Limb (tissue), 2 donors: ENCODE measurements around the gene SYNE1.
"Not testable (repeated sequence)": the region's sequence is repeated elsewhere in the genome, so short reads cannot be mapped to it uniquely, and the experiment has no call there.

Experiments used
- DNase-seq, 2 donors: peaks; one replicate each; pipeline ENCODE4 v3.0.0-alpha.2; 2016; ENCODE audit errors: extremely low spot score in 2 of 2

The SYNE1 gene

DNA sequence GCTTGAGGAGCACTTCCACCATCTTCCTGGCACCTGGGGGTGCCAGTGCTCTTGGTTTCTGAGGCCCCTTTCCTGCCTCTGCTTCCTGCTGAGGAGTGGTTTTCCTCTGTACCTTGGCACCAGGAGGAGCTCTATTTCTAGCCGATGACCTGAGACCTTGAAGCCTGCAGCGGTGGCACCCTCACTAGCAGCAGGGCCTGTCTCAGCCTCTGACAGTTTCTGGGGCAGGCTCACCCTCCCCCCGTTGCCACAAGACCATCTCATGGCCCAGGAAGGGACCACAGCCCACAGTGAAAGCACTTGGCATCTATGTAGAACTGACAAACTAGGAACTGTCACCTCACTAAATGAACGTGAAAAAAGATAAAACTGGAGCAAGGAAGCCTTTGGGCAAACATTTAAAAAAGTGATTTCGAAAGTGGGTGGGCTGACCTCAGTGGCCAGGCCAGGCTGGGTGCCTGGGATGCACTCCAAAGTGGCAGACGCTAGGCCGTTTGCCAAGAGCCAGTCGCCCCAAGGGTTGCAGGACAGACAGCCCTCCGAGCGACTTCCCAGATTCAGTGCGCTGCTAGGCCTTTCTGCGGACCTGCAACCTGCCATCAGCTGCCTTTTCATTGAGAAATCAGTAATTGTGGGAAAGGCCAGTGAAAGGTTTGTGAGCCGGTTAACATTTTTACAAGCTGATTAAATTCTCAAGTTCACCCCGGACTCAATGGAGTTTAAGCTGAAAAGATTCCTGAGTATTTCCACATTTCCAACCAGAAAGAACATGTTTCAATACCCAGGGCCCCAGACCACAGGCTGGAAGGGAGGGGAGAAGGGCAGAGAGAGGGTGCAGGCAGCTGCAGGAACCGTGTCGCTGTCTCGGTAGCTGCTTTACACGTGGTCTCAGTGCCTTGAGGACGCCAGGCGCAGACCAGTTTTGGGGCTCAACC lies 526.0 kb downstream of the SYNE1 start:
- DNase-seq = no peak

DNA sequence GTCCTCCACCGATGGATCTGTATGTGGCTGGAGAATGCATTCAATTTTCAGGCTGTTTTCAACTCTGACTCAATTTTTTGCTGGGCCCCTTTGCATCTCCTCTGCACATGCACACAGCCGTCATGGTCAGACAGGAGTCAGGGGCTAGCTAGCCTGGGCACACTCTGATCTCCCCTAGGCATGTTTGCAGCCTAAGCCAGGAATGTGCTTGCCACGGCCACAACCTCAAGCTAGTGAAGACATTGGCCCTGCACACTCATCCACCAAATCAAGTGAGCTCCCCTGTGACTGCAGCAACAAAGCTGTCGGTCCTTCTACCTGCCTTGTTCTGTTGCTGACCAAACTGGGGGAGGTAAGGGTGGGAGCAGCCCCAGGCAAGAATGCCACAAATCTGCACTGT lies 529.2 kb downstream of the SYNE1 start:
- no peak for DNase-seq

DNA sequence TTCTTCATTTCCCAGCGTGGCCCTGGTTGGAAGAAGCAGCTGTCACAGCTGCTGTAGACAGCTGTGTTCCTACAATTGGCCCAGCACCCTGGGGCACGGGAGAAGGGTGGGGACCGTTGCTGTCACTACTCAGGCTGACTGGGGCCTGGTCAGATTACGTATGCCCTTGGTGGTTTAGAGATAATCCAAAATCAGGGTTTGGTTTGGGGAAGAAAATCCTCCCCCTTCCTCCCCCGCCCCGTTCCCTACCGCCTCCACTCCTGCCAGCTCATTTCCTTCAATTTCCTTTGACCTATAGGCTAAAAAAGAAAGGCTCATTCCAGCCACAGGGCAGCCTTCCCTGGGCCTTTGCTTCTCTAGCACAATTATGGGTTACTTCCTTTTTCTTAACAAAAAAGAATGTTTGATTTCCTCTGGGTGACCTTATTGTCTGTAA lies 537.0 kb downstream of the SYNE1 start:
- peak in 1 of 2 donors; percentile 45 for DNase-seq

DNA sequence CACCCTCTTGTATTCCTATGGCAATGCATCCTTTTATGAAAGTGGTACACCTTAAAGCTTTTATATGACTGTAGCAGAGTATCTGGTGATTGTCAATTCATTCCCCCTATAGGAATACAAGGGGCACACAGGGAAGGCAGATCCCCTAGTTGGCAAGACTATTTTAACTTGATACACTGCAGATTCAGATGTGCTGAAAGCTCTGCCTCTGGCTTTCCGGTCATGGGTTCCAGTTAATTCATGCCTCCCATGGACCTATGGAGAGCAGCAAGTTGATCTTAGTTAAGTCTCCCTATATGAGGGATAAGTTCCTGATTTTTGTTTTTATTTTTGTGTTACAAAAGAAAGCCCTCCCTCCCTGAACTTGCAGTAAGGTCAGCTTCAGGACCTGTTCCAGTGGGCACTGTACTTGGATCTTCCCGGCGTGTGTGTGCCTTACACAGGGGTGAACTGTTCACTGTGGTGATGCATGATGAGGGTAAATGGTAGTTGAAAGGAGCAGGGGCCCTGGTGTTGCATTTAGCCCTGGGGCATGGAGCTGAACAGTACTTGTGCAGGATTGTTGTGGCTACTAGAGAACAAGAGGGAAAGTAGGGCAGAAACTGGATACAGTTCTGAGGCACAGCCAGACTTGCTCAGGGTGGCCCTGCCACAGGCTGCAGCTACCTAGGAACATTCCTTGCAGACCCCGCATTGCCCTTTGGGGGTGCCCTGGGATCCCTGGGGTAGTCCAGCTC lies 537.5 kb downstream of the SYNE1 start:
- no peak for DNase-seq

DNA sequence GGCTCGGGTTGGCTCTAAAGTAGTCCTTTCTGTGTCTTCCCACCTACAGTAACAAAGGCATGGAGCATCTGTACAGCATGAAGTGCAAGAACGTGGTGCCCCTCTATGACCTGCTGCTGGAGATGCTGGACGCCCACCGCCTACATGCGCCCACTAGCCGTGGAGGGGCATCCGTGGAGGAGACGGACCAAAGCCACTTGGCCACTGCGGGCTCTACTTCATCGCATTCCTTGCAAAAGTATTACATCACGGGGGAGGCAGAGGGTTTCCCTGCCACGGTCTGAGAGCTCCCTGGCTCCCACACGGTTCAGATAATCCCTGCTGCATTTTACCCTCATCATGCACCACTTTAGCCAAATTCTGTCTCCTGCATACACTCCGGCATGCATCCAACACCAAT lies 538.5 kb downstream of the SYNE1 start:
- no peak for DNase-seq

DNA sequence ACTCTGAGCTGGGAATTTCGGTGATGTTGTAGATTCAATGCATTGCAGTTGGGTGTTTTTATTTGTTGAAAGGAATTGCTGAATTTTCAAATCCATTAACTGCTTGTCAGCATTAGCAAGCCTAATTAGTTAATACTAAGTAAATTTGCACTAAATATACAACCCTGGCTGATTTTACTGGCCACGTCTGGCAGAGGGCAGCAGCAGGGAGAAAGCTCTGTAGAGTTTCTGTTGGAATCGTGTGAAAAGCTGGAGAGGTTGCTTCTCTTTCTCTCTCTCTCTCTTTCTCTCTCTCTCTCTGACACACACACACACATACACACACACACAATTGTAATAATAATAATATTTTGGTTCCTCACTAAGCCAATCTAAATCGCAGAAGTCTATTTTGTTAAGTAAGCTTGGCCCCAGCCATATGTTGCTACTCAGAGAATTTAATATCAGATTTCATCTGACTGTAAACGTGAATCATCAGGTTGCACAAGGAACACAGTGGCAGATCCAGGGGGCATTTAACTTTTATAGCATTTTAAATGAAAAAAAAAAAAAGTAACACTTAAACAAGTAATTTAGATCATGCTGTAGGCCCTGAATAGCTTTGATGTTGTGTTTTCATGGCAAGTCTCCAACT lies 540.2 kb downstream of the SYNE1 start:
- peak in 1 of 2 donors; percentile 41 for DNase-seq

DNA sequence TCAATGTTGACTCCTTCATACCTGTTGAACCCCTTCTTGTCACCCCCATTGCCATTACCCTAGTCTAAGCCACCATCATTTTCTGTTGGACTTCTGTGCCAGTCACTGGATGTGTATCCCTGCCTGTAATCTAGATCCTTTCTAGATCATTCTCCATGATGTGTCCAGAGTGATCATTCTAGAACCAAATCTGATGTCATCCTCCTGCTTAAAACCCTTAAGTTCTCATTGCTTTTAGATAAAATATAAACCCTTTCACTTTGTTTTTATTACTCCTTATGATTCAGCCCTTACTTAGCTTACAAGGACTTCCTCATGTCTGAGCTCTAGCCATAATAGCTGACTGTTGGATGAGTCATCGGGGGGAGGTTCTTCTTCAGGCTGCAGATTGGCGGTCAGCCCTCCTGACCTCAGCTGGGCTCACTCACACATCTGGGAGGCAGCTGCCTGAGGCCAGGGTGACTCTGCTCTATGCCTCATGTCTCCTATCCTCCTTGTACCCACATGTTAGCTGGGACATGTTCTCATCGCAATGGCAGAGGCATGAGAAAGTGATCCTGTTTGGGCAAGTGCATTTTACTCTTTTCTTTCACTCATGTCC lies 542.1 kb downstream of the SYNE1 start:
- DNase-seq = no peak

DNA sequence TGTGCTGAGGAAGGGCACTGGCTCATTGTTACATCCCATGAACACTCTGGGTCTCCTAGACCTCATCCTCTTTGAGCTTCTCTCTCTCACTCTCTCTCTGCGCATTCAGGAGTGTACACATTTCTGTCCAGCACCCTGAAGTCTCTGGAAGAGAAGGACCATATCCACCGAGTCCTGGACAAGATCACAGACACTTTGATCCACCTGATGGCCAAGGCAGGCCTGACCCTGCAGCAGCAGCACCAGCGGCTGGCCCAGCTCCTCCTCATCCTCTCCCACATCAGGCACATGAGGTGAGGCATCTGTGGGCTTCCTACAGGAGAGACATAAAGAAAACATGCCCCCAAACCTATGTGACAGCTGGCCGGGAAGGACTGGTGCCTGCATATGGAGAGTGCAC lies 542.9 kb downstream of the SYNE1 start:
- DNase-seq = no peak

DNA sequence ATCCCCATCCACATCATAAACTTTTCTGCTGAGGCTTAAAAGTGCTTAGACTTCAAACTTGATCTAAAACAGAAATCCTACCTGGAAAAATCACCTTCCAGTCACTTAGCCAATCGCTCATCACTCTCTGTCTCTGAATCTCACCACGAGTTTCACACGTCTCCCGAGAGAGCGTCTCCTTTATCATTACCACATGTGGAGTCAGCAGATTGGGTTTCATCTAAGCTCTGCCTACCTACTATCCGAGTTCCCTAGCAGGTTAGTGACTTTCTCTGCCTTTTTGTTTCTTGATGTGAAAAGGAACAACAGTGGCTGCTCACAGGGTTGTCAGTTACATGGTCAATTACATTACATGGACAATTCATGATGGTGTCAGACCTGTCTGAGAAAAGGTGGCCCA lies 543.5 kb downstream of the SYNE1 start:
- DNase-seq = no peak

DNA sequence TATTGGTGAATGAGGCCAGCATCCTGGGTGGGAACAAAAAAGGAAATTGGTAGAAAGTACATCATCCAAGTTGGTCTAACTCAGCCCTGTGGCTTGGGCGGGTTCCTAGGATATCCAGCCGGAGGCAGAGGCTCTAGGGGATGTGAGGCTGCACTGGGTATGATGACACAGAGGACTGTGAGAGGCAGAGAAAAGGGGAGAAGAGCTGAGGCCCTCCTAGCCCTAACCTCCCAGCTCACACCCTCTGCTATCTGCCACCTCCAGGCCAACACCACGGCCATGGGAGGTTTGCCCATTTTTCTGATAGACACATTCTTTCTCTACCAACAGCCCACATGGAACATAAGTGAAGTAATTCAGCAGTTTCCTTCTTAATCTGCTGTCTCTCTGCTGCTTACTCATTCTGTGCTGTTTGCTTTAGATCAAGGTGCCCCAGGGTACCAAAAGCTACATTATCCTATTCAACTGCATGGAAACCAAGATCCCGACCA lies 545.3 kb downstream of the SYNE1 start:
- DNase-seq = no peak

DNA sequence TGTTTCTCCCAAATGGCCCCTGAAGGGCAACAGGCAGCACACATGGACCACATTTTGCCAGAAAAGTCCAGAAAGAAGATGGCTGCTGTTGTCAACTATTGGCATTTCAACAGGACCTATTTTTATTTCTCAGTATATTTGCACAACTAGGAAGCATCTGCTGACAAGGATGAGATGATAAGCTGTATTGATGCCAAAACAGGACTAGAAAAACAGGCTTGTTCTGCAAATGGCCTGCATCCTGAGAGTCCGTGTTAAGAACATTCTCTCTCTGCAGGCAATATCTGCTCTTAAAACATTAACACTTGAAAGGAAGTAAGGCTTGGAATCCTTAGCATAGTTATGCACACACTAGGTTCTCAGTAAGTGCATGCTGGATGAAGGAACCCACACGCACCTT lies 546.0 kb downstream of the SYNE1 start:
- no peak for DNase-seq

DNA sequence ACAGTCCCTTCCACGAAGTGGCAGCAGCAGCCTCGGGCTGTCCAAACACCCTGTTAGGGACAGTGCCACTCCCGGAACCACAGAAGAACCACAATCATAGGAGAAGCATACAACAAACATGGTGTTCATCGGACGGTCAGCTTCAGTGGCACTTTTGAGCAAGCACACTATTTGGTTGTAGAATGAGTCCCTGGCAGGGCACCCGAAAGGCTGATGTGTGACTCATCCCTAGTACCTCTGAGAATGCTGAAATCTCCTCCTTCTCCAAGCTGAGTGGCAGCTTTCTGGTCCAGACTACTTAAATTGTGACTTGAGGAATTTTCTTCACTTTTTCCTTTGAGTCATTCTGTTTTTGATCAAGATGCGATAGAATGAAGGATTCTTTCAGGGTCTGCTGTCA lies 547.2 kb downstream of the SYNE1 start:
- DNase-seq = no peak

DNA sequence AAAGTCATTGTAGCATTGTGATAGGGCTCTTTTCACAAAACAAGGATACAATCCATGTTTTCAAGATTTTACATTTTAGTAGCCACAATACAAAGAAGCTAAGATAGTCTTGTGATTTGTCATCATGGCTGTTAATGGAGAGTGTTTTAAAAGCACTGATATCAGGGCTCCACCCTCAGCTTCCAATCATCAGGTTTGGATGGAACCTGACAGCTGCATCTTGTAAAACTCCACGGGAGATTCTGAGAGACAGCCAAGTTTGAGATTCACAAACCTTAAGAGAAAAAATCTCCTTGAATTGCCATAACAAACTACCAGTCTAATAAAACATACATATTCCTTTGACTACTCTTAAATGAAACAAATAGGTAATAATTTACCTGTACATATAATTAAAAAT lies 549.5 kb downstream of the SYNE1 start:
- DNase-seq = no peak

DNA sequence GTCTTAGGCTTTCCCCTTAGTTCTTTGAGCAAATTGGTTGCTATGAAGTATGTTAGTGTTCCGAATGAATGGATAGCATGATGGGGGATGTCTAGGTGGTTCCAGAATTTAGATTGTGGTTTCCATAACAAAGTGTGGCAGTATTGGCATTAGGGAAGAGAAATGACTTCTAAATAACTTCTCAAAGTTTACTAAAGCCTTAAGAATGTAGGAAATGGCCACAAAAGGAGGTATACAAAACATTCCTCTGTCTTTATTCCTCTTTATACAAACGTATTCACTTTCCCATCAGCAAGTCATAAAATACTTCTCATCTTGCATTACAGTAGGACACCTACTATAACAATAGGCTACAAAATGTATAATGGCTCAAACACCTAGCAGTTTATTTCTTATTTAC lies 550.1 kb downstream of the SYNE1 start:
- no peak for DNase-seq

DNA sequence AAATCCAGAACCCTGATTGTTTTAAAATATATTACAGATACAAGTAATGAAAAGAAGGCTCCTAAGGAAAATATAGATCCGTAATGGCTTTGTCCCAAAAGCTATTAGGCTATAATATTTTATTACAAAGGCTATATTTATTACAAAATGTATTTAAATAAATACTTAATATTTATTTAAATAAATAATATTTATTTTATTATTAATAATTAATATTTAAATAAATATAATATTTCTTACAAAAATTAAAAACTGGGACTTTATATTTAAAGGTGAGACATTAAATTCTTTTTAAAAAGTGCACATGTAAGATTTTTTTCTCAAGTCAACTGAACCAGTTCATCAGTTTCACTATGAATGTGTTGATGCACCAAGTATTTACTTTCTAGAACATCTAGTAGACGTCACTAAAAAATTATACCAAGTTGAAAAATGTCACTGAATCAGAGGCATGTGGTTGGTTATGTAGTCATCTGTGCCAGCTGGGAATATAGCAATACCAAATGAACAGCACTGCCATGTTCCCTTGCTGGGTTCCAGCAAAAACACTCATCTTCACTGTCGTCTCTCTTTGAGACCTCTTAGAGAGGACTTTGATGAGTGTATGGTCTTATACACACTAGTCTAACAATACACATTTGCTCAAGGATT lies 550.8 kb downstream of the SYNE1 start:
- DNase-seq = no peak

DNA sequence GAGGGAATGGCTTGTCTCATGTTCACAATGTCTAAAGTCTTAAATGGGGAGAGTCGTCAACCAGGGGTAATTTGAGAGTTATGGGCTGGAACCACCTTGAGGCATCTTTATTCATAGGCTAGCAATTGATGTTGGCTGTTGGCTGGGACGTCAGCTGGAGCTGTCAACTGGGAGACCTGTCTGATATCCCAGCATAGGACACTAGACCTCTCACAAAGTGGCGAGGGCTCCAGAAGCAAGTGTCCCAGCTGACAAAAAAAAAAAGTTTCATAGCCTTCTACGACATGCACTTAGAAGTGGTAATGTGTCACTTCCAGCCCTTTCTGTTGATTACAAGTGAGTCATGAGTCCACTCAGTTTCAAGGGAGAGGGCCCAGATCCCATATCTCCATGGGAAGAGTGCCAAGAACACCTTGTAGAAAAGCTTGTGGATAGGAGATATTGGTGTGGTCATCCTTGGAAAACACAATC lies 551.7 kb downstream of the SYNE1 start:
- DNase-seq = no peak

DNA sequence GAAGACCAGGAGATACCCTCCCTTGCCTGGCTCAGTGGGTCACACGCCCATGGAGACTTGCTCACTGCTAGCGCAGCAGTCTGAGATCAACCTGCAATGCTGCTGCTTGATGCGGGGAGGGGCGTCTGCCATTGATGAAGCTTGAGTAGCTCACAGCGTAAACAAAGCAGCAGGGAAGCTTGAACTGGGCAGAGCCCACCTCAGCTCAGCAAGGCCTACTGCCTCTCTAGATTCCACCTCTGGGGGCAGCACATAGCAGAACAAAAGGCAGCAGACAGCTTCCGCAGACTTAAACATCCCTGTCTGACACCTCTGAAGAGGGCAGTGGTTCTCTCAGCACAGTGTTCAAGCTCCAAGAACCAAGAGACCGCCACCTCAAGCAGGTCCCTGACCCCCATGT lies 558.4 kb downstream of the SYNE1 start:
- DNase-seq = no peak

DNA sequence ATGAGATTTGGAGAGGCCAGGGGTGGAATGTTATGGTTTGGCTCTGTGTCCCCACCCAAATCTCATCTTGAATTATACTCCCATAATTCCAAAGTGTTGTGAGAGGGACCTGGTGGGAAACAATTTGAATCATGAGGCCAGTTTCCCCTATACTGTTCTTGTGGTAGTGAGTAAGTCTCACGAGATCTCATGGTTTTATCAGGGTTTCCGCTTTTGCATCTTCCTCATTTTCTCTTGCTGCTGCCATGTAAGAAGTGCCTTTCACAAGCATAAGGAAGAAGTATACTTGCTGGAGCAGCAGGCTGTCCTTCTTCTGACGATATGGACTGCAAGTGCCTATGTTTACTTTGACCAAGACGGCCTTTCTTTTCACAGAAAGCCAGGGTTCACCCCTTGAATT lies 559.2 kb downstream of the SYNE1 start:
- DNase-seq = no peak

DNA sequence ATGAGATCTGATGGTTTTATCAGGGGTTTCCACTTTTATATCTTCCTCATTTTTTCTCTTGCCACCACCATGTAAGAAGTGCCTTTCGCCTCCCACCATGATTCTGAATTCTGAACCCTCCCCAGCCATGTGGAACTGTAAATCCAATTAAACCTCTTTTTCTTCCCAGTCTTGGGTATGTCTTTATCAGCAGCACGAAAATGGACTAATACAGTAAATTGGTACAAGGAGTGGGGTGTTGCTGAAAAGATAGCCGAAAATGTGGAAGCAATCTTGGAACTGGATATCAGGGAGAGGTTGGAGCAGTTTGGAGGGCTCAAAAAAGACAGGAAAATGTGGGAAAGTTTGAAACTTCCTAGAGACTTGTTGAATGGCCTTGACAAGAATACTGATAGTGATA lies 560.9 kb downstream of the SYNE1 start:
- DNase-seq = not testable (repeated sequence)

DNA sequence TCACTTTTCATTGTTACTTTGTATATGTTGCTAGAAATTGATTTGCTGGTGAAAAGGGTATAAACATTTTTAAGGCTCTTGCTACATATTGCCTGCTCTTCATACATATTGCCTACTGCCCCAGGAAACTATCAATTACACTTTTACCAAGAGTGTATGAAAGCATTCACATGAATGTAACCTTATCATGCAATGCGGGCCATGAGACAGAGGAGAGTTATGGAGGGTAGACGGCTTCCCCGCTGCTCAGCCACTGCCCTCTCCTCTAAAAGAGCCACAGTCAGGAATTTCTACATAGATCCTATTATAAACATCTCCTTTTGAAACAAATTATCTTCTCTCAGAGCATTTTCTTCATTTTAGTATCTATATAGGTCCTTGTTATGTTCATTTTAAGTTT lies 565.3 kb downstream of the SYNE1 start:
- no peak for DNase-seq
